ENCODE results near the gene SCRN1.
A peak's percentile ranks its signal among the peaks of the same experiment; 100 is the strongest.

The SCRN1 gene

DNA sequence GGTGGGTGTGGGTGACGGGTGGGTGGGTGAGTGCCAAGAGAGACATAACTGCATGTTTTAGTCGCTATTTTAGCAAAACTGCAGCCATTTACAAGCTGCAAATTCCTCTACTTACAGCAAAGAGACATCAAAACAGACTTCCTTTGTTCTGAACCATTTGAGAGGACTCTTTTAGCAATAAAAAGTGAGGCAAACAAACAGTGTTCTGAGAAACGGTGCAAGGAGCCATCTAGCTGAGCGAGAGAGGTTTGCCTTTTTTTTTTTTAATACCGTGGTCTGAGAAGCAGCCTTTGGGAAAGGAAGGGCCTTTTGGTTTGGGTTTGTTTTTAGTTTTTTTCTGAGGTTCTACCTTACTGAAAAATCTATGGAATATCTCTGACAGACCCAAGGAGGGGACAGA is 62.9 kb downstream of the SCRN1 start:
- no peak for DNase-seq (ENCODE audit: low read depth in 3 of 3)

DNA sequence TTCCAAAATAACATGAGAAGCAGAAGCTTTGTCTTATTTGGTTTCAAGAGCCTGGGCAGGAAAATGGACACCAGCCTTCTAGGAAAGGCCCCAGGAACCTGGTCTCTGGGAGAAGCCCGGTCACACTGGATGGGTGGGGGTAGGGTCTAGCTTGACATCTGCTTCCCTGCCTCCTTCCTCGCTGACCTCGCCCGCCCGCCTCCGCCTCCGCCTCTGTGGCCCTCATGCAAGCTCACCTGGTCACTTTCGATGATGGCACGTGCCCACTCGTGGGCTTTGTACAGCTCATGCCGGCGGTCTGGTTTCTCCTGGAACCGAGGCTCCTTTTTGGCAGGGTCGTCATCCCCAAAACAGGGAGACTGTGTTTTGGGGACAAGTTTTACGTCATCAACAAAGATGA is 63.4 kb downstream of the SCRN1 start:
- DNase-seq (ENCODE audit: low read depth in 3 of 3): no peak

DNA sequence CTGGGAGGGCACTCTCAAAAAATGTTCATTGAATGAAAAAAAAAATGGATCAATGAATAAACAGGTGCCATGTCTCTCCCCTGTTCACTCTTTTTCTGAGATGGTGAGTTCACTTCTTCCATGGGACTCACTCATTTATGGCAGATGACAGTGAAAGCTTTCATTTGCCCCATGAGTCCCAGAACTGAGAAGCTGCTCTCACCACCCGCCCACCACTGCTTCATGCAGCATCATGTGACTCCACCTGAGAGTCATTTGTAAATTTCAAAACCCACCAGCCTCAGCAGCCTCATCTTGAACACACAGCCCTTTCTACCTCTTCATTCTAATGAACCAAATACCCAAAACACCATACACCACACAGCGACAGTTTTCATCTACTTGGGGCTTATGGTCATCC is 64.9 kb downstream of the SCRN1 start:
- DNase-seq (ENCODE audit: low read depth in 3 of 3): no peak

DNA sequence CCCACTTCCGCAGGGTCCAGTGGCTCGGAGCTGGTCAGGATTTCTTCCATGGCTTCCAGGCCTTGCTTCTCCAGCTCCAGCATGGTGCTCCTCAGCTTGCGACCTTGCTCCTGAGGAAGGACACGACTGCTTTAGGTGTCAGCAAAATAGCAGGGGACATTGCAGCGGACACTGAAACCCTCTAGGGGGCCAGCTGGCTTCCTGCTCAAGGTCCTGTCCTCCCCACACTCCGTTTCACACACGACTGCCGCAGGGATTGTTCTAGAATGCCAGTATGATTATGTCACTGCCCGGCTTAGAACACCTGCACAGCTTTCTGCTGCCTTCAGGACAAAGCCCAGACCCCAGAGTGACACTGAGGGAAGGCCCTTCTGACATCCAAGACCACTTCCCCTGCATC is 65.6 kb downstream of the SCRN1 start:
- no peak for DNase-seq (ENCODE audit: low read depth in 3 of 3)

DNA sequence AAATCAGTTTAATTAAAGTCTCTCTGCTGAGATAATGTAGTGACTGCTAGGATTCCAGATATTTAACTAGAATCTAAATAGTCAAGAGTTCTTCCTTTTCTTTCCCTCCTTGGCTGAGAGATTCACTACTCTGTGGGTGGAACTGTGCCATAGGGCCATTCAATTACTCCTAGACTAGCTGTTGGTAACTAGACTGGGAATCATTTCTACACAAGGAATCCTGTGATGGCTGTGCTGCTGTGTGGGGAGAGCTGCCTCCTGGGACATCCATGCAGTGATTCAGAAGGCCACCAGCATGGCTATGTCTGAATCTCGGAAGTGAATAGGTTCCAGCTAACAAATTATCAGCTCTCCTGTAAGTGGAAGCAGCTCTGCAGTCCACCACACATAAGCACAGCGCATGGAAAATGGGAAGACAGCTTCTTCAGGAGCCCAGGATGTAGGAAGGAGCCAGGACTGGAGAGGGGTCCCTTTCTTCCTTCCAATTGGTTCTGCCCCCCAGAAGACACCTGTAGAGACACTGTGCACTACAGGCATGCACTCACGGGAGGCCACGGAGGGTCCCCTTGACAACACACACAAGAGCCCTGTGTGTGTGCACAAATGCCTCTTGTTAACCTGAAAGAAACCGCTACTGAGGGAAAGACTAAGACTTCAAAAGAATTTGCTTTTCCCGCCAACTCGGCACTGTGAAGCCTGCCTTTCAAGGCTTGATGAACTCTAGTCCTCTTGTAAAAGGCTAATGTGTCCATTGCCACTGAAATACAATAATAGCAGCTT is 66.5 kb downstream of the SCRN1 start:
- DNase-seq (ENCODE audit: low read depth in 3 of 3): no peak

DNA sequence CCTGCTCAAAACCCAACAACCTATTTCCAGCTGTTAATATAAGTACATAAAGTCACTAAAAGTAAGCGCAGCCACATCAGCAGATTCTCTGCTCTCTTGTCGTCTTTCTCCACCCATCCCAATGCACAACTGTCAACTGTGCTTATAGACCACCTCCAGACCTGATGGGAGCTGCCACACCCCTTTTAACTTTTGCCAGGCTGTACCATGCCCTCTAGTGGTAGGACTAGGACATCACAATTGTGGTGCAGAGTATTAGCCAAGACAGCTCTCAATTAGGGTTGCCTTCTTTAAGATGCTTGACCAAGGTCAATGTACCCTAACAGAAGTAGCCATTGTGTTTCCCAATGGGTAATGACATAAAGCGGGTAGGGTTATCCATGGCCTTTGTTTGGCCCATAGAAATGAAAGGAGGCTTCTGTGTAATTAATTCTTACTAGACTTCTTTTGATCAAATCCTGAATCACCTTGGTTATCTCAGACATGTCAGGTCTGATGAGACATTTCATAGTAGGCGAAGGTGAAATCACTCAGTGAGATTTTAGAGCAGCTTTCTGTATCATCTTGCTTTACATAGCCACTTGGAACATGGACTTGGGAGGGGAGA is 68.1 kb downstream of the SCRN1 start:
- peak in 1 of 3 experiments; percentile 6 for DNase-seq (ENCODE audit: low read depth in 3 of 3)

DNA sequence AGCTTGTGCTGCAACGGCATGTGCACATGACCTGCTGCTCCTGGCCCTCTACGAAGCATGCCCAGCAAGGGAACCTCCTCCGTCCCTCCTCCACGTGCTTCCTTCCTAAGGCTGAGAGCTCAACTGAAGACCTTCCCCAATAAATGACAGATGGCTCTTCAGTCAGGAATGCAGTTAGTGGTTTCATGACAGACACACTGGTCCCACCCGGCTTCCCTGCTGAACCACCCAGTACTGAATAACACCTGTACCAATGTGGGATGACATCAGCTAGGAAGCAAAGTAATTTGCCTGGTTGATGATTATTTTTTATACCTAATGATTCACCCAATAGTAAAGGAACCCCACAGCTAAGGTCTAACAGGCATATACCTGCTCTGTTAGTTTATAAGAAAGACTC is 69.1 kb downstream of the SCRN1 start:
- DNase-seq (ENCODE audit: low read depth in 3 of 3): no peak

DNA sequence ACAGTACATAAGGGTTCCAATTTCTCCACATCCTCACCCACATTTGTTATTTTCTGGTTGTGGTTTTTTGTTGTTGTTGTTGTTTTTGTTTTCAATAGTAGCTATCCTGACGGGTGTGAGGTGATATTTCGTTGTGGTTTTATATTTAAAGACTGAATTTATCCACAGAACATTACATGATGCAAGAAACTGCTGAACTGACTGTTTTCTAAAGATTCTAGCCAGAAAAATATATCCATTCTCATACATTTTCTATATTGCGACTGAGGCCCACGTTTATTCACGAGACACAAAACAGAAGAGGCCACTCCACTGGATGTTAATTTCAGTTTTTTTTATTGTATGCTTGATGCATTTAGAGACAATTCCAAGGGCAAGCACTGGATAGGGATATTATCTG is 69.8 kb downstream of the SCRN1 start:
- no peak for DNase-seq (ENCODE audit: low read depth in 3 of 3)

DNA sequence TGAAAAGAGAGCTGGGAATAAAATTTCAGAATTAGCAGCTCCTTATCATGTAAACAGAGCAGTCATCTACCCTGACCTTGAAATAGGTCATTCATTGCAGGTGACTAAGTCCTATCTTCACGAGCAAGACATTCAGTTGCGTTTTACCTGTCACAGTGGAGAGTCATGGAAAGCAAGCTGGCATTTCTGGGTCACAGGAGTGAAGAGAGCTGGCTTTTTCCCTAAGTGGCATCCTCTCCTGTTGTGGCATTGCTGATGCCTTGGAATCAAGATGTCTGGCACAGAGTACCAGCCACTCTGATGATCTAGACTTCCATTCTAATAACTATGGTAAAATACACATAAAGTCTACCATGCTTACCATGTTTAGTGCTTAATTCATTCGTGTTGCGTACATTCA is 70.8 kb downstream of the SCRN1 start:
- no peak for DNase-seq (ENCODE audit: low read depth in 3 of 3)

DNA sequence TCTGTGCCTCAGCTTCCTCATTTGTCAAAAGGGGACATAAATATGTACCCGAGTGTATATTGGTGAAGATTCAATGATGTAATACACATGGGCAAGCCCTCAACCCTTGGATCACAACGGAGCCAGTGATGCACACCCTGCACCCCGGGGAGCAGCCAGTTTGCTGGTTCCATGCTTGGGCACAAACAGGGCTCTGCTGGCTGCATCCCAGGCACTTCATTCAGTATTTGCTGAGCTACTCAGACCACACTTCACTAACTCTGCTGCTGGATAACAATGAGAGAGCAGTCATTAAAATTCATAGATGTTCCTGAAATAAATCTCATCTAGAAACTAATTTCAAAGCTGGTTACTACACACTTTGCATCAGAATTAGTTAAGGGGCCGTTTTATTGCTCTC is 72.0 kb downstream of the SCRN1 start:
- DNase-seq (ENCODE audit: low read depth in 3 of 3): no peak

DNA sequence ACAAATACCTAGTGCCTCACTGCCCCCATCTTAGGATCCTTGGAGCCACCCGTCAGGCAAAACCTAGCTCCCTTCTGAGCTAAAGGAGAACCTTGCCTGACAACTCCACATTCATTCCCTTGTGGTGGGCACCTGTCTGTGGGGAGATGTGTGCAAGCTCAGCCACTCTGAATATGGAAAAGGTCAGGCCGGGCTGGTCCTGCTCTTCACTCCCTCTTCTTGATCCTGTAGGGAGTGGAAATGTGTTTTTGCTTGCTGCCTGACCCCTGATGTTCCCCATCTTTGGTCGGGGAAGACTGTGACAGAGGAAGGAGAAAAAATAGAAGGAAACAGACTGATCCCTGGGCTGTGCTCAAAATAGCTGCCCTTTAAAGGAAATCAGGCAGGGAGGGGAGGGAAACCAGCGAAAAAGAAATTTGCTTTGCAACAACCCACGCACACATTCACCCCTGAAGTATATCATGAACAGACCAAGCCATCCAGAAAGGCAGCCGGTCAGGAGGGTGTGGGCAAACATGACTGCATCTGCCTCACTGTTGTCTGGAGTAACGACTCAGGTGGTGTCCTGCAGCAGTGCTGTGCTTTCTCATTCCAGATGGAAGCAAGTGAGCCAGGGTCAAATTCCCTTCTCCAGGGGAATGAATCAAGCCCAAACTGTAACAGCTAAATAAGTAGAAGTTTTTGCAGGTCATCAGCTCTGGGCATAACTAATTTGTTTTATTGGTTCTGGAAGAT is 74.0 kb downstream of the SCRN1 start:
- DNase-seq (ENCODE audit: low read depth in 3 of 3): no peak

DNA sequence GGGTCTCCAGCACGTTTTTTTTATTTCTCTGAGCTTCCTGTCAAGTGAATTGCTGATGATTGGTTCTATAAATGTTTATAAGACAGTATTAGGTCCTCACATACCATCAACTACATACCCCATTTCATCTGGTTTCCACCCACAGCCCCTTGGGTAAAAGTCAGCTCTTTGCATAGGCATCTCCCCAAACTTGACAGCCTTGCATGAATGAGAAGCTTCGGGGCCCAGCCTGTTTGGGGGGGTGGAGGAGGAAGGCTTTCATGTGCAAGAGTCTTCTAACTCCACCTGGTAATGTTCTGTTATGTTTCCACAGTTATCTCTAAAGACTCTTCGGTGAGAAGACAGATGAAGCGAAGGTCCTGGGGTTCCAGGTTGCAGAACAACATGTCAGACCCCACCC is 75.4 kb downstream of the SCRN1 start:
- no peak for DNase-seq (ENCODE audit: low read depth in 3 of 3)

DNA sequence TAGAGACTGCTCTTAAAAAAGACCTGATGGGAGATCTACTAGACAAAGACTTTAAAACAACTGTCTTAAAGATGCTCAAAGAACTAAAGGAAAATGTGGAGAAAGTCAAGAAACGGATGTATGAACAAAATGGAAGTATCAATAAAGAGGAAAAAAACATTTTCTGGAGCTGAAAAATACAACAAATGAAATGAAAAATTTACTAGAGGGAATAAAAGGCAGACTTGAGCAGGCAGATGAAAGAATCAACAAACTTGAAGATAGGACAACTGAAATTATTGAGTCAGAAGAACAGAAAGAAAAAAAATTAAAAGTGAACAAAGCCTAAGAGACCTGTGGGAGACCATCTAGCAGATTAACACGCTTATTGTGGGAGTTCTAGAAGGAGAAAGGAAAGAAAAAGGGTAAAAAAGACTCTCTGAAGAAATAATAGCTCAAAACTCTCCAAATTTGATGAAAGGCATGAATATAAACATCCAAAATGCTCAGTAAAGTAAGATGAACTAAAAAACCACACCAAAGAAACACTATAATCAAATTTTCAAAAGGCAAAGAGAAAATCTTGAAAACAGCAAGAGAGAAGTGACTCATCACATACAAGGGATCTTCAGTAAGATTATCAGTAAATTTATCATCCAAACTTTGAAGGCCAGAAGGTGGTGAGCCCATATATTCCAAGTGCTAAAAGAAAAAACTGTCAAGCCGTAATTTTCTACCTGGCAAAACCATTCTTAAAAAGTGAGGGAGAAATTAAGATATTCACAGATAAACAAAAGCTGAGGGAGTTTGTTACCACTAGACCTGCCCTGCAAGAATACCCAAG is 83.2 kb downstream of the SCRN1 start:
- no peak for DNase-seq (ENCODE audit: low read depth in 3 of 3)

DNA sequence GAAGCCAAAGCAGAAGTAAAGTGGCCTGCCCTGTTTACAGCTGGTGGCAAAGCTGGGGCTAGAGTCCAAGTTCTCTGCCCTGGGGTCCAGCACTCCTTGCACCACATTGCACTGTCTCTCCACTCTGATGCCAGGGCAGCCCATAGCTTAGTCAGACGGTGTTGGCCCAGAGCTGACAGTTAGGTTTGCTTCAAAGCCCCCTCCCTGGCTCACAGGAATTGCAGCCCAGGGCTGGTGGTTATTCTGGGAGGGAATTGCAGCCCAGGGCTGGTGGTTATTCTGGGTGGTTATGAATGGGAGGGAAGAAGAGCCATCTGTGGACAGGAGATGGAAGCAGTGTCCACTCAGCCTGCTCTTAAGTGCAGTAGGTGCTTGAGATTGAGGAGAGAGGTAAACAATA is 88.9 kb downstream of the SCRN1 start:
- DNase-seq (ENCODE audit: low read depth in 3 of 3): no peak

DNA sequence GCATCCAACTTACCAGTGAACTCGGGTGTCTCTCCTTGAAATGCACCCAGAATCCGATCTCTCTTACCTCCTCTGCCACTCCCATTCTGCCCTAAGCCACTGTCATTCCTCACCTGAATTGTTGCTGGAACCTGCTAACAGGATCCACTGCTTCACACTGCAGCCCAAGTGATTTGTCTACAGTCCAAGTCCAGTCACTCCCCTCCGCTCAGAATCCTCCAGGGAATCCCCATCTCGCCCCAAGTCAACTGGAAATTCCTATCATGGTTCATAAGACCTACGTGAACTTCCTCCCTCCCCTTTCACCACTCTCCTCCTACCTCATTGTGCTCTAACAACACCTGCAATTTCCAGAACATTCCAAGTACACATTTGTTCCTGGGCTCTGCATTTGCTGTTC is 91.3 kb downstream of the SCRN1 start:
- DNase-seq (ENCODE audit: low read depth in 3 of 3): no peak

DNA sequence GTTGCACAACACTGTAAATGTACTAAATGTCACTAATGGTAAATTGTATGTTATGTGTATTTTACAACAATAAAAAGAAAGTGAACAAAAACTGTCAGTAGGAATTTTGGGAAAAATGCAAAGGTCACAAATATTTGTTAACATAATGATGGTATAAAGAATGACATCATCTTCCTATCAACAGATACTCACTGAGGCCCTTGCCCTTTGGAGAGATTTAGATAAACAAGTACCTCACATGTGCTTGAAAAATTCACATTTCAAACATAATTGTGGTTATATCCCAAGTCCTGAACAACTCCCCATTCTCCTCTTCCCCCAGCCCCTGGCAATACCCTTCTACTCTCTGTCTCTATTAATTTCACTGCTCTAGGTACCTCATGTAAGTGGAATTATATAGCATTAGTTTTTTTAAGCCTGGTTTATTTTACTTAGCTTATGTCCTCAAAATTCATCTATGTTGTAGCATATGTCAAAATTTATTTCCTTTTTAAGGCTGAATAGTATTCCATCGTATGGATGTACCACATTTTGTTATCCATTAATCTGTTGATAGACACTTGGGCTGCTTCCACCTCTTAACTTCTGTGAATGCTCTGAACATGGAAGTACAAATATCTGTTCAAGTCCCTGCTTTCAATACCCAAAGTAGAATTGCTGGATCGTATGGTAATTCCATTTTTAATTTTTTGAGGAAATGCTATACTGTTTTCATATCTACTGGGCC is 92.8 kb downstream of the SCRN1 start:
- DNase-seq (ENCODE audit: low read depth in 3 of 3): no peak

DNA sequence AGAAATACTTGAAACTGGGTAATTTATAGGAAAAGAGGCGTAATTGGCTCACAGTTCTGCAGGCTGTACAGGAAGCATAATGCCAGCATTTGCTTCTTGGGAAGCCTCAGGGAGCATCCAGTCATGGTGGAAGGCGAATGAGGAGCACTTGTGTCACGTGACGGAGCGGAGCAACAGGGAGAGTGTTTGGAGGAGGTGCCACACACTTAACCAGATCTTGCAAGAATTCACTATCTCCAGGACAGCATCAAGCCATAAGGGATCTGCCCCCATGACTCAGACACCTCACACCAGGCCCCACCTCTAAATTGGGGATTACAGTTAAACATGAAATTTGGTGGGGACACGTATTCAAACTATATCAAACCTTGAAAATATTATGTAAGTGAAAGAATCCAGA is 94.0 kb downstream of the SCRN1 start:
- DNase-seq (ENCODE audit: low read depth in 3 of 3): no peak

DNA sequence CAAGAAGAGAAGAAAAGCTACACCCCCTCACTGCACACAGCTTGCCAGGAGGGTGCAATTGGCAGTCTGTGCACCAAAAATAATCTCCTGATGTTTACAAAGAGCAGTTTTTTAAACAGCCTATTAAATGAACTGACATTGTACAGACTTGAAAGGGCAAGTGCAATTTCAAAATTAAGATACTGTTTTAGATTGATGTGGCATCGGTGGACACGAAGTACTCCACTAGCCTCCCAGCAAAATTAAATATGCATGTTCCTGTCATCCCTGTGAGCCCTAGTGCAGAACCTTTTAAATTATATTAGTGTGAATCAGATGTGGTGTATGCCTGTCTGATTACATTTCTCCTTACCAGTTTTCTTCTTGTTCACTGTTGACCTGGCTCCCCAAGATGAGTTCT is 95.3 kb downstream of the SCRN1 start:
- DNase-seq (ENCODE audit: low read depth in 3 of 3): no peak

DNA sequence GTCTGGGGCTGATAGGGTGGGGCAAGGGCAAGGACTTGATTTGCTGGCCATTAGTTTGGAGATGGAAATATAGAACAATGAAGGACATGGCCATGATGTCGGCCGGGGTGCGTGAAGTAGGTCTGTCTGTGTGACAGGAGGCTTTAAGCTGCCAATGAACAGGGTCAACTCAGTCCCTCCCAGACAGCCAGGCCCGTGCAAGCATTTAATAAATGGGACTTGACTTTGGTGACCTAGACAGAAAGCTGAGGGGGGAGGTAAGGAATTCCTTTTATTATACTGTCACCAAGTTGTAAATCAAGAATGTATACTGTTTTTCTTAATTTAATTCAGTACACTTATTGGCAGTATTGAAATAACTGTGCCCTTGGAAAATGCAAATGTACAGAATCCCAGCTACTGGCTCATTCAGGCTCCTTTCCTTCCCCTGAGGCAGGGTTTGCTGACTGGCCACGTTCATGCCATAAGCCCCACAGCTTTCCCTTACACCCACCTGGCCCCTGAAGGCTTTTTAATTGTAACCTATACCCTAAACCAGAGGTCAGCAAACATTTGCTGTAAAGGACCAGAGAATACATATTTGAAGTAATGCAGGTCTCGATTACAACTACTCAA is 96.1 kb downstream of the SCRN1 start:
- no peak for DNase-seq (ENCODE audit: low read depth in 3 of 3)

DNA sequence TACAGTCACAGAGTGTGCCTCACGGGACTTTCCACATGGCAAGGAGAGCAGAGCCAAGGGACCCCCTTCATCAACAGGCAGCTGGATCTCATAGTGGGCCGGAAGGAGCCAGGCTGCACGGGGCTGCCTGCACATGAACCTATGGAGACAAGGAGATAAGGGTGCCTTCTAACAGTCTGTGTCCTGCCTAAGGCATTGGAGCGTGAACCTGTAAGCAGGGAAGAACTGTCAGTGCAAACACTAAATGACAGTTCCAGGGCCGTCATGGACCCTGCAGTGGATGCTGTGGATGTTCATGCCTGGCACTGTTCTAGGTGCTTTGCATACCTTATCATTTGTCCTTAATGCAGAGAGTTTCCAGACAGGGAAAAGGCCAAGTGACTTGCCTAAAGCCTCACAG is 97.4 kb downstream of the SCRN1 start:
- DNase-seq (ENCODE audit: low read depth in 3 of 3): no peak

DNA sequence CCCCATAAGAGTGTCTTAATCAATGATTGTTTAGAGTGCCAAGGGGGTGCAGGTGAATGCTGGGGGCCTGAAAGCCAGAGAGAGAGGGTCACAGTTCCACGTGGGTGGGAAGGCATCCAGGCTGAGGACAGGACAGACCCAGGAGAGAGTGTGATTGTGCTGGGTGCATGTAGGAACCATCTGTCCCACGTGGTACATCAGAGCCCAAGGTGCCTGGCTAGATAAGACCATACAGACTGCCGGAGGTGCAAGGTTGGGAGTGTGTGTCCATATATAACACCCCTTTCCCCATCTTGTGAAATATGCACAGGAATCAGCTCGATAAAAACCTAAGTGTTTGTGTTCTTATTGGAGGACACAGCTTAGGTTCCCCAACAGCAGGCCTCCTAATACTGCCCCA is 97.8 kb downstream of the SCRN1 start:
- DNase-seq (ENCODE audit: low read depth in 3 of 3): no peak
